Measurements from ENCODE around the gene UMAD1.

Gene UMAD1

DNA sequence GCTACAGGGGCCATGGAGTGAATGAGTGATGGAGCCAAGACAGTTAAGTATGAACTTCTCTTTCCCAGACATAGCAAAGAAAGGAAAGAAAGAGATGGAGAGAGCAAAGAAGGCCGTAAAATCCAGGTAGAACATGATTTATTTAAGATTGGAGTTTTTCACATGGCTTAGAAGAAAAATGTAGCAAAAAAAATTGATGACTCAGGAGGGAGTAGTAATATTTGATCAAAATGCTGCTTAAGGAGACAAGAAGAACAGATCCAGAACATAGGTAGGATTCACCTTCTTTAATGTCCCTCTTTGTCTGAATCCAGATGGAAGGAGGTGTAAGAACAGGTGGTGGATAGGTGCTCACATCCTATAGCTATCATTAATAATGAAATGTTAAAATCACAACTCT is 277.0 kb downstream of the UMAD1 start:
- H3K4me1 ChIP-seq (ENCODE audit: insufficient read depth, low read length, poor library complexity, severe bottlenecking): no peaks in the 10 kb centered on the region

GRCh38 chr7:7918736-7919448 is 278.3 kb downstream of the UMAD1 start:
- H3K36me3 ChIP-seq (ENCODE audit: insufficient read depth, low read length): no peaks in the 10 kb centered on the region
- no peaks in the 10 kb centered on the region for H3F3A ChIP-seq (ENCODE audit: low read depth)
- H3K79me2 ChIP-seq (ENCODE audit: insufficient read depth, low read length): no peaks in the 10 kb centered on the region
- H3K9me3 ChIP-seq (ENCODE audit: insufficient read depth, low read depth, low read length): no peaks in the 10 kb centered on the region
- TF ChIP-seq, protein P1, sequence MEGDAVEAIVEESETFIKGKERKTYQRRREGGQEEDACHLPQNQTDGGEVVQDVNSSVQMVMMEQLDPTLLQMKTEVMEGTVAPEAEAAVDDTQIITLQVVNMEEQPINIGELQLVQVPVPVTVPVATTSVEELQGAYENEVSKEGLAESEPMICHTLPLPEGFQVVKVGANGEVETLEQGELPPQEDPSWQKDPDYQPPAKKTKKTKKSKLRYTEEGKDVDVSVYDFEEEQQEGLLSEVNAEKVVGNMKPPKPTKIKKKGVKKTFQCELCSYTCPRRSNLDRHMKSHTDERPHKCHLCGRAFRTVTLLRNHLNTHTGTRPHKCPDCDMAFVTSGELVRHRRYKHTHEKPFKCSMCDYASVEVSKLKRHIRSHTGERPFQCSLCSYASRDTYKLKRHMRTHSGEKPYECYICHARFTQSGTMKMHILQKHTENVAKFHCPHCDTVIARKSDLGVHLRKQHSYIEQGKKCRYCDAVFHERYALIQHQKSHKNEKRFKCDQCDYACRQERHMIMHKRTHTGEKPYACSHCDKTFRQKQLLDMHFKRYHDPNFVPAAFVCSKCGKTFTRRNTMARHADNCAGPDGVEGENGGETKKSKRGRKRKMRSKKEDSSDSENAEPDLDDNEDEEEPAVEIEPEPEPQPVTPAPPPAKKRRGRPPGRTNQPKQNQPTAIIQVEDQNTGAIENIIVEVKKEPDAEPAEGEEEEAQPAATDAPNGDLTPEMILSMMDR (conservative IDR thresholded peaks at IDR 0.05; ENCODE audit: low read length): no peak
- TF ChIP-seq EZH2phosphoT487 (IDR thresholded peaks at IDR 0.05; ENCODE audit: borderline replicate concordance): no peak
- no peaks in the 10 kb centered on the region for H3K27me3 ChIP-seq (ENCODE audit: insufficient read depth, low read length, poor library complexity, severe bottlenecking)
- no peak overlapping the region for H3K4me3 ChIP-seq (ENCODE audit: low read length, poor library complexity, severe bottlenecking)
- H3K4me1 ChIP-seq (ENCODE audit: insufficient read depth, low read length, poor library complexity, severe bottlenecking): peaks cover 9% of the 10 kb centered on the region
- H3K9me2 ChIP-seq (replicated peaks; ENCODE audit: low read depth, low read length): no peaks in the 10 kb centered on the region
- no peak overlapping the region for H3K9ac ChIP-seq (ENCODE audit: low read depth, low read length, poor library complexity, severe bottlenecking)
- no peaks in the 10 kb centered on the region for H4K20me1 ChIP-seq (ENCODE audit: insufficient read depth, low read length, poor library complexity, severe bottlenecking)
- H3K4me2 ChIP-seq (ENCODE audit: low read depth, low read length, poor library complexity, severe bottlenecking): no peak overlapping the region
- H2AFZ ChIP-seq (ENCODE audit: low read length): no peak overlapping the region

More for the DNA sequence above, 277.0 kb downstream of the UMAD1 start:
- Histone ChIP-seq H3K9ac (ENCODE audit: low read depth, low read length, poor library complexity, severe bottlenecking) (no peak overlapping the region), H4K20me1 (ENCODE audit: insufficient read depth, low read length, poor library complexity, severe bottlenecking) (no peaks in the 10 kb centered on the region), H3K36me3 (ENCODE audit: insufficient read depth, low read length) (no peaks in the 10 kb centered on the region), H3K4me2 (ENCODE audit: low read depth, low read length, poor library complexity, severe bottlenecking) (no peak overlapping the region), H3K9me3 (ENCODE audit: insufficient read depth, low read depth, low read length) (no peaks in the 10 kb centered on the region), H3K9me2 (replicated peaks; ENCODE audit: low read depth, low read length) (no peaks in the 10 kb centered on the region), H3K79me2 (ENCODE audit: insufficient read depth, low read length) (no peaks in the 10 kb centered on the region), H3K27me3 (ENCODE audit: insufficient read depth, low read length, poor library complexity, severe bottlenecking) (no peaks in the 10 kb centered on the region), H3K4me3 (ENCODE audit: low read length, poor library complexity, severe bottlenecking) (no peak overlapping the region), H3F3A (ENCODE audit: low read depth) (no peaks in the 10 kb centered on the region), H2AFZ (ENCODE audit: low read length) (no peak overlapping the region)
- no peak for TF ChIP-seq EZH2phosphoT487 (IDR thresholded peaks at IDR 0.05; ENCODE audit: borderline replicate concordance)
- TF ChIP-seq, protein P1 (conservative IDR thresholded peaks at IDR 0.05; ENCODE audit: low read length): no peak

GRCh38 chr7:7919449-7919945 is 278.9 kb downstream of the UMAD1 start:
- Histone ChIP-seq H3K36me3 (ENCODE audit: insufficient read depth, low read length) (no peaks in the 10 kb centered on the region), H3K27me3 (ENCODE audit: insufficient read depth, low read length, poor library complexity, severe bottlenecking) (no peaks in the 10 kb centered on the region), H4K20me1 (ENCODE audit: insufficient read depth, low read length, poor library complexity, severe bottlenecking) (no peaks in the 10 kb centered on the region), H2AFZ (ENCODE audit: low read length) (no peak overlapping the region), H3K4me2 (ENCODE audit: low read depth, low read length, poor library complexity, severe bottlenecking) (no peak overlapping the region), H3K9me2 (replicated peaks; ENCODE audit: low read depth, low read length) (no peaks in the 10 kb centered on the region), H3K4me1 (ENCODE audit: insufficient read depth, low read length, poor library complexity, severe bottlenecking) (peaks cover 15% of the 10 kb centered on the region), H3K79me2 (ENCODE audit: insufficient read depth, low read length) (no peaks in the 10 kb centered on the region), H3K9ac (ENCODE audit: low read depth, low read length, poor library complexity, severe bottlenecking) (no peak overlapping the region), H3K9me3 (ENCODE audit: insufficient read depth, low read depth, low read length) (no peaks in the 10 kb centered on the region), H3K4me3 (ENCODE audit: low read length, poor library complexity, severe bottlenecking) (no peak overlapping the region), H3F3A (ENCODE audit: low read depth) (no peaks in the 10 kb centered on the region)
- TF ChIP-seq EZH2phosphoT487 (IDR thresholded peaks at IDR 0.05; ENCODE audit: borderline replicate concordance): no peak
- TF ChIP-seq, protein P1 (conservative IDR thresholded peaks at IDR 0.05; ENCODE audit: low read length): no peak
